GM06990 (cell line): ENCODE measurements around the gene CD81.

ENCODE experiments used
- DNase-seq: peaks from one replicate; pipeline ENCODE4 v3.0.0-alpha.2; 2011; ENCODE audit not compliant: insufficient read length; ENCODE audit errors: extremely low read depth
- H3K27me3 ChIP-seq: replicated peaks from 2 replicates; pipeline ENCODE4 v1.6.0; 2011; ENCODE audit warnings: low read length; ENCODE audit not compliant: control insufficient read depth, insufficient read depth
- H3K36me3 ChIP-seq: 2 replicates; pipeline ENCODE4 v1.5.1; 2011; ENCODE audit warnings: low read length; ENCODE audit not compliant: control insufficient read depth, insufficient read depth
- H3K4me3 ChIP-seq: replicated peaks from 2 replicates; pipeline ENCODE4 v1.5.1; 2011; ENCODE audit warnings: low read depth, mild to moderate bottlenecking, control low read depth, low read length
- TF ChIP-seq, protein P1 (sequence below): IDR thresholded peaks from 2 replicates; pipeline ENCODE4 v1.5.1; 2011; ENCODE audit warnings: low read length, control low read depth, mild to moderate bottlenecking, inconsistent platforms; ENCODE audit not compliant: insufficient read depth, poor library complexity, severe bottlenecking

Gene CD81

GRCh38 chr11:2374456-2375201 lies 2.5 kb upstream of the CD81 start:
- TF ChIP-seq, protein P1, sequence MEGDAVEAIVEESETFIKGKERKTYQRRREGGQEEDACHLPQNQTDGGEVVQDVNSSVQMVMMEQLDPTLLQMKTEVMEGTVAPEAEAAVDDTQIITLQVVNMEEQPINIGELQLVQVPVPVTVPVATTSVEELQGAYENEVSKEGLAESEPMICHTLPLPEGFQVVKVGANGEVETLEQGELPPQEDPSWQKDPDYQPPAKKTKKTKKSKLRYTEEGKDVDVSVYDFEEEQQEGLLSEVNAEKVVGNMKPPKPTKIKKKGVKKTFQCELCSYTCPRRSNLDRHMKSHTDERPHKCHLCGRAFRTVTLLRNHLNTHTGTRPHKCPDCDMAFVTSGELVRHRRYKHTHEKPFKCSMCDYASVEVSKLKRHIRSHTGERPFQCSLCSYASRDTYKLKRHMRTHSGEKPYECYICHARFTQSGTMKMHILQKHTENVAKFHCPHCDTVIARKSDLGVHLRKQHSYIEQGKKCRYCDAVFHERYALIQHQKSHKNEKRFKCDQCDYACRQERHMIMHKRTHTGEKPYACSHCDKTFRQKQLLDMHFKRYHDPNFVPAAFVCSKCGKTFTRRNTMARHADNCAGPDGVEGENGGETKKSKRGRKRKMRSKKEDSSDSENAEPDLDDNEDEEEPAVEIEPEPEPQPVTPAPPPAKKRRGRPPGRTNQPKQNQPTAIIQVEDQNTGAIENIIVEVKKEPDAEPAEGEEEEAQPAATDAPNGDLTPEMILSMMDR, result no peak
- Histone ChIP-seq H3K4me3 (no peak overlapping the region), H3K36me3 (no peaks in the 10 kb centered on the region), H3K27me3 (no peaks in the 10 kb centered on the region)
- no peak for DNase-seq

GRCh38 chr11:2375341-2375853 lies 1.7 kb upstream of the CD81 start:
- TF ChIP-seq, protein P1, result no peak
- H3K36me3 ChIP-seq, result no peaks in the 10 kb centered on the region
- DNase-seq, result no peak
- no peak overlapping the region for H3K4me3 ChIP-seq
- no peaks in the 10 kb centered on the region for H3K27me3 ChIP-seq

DNA sequence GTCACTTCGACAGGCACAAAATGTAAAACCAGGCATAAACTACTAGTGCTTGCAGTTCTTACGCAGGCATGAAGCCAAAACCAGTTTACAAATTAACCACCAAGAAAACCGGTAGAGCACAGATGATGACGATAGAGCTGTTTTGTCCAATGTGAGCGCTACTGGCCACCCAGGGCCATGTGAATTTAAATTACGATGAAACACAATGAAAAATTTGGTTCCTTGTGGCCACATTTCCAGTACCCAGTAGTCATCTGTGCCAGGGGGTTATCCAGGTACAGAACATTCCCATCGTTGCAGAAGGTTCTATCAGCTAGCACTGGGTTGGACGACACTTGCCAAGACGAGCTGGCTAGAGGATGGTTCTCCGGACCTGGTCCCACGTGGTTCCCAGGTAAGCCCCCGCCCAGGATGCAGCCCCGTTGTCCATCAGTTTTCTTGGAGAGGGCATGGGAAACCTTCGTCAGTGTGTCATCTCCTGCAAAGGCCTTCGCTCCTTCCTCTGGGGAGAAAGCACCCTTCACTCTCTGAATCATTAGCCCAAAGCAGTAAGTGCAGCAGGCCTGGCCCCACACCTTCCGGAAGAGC lies 1.1 kb upstream of the CD81 start:
- DNase-seq, result no peak
- Histone ChIP-seq H3K36me3 (no peaks in the 10 kb centered on the region), H3K27me3 (no peaks in the 10 kb centered on the region), H3K4me3 (no peak overlapping the region)
- TF ChIP-seq, protein P1, result no peak

- H3K4me3 ChIP-seq, result peak overlapping the region; percentile 89
- H3K36me3 ChIP-seq, result no peaks in the 10 kb centered on the region; the same call in 1 of the 2 replicates
- DNase-seq, result no peak
- TF ChIP-seq, protein P1, result no peak
- H3K27me3 ChIP-seq, result no peaks in the 10 kb centered on the region
These were observed 667 bp downstream of the CD81 start for GRCh38 chr11:2377511-2378443.

DNA sequence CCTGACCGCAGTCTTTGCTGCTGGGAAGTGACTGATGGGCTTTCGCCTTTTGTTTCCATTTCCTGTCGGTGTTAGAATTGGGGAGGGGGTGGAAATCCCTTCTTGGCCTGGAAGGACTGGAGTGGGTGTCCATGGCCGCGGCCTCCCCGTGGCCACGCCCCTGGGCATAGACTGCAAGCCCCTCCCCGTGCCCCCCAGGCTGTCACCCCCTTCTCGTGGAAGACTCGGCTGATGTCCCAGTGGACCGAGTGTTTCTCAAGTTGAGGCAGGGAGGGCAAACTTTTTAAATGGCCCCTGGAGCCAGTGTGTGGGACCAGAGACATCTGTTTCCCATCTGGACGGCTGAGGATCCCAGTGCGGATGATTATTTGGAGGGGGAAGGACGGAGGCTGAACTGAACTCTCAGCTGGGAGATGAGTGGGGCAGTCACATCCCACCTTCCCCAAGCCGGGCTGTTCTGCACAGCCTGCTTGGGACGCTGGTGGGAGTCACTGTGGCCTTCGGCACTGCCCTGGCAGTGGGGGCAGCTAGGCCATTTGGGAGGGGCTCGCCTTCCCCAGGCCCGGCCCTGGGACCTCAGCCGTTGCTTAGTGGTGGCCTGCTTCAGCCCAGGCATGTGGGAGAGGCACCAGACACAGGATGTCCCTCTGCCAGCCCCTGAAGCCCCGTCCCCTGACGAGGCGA lies 1.6 kb downstream of the CD81 start:
- Histone ChIP-seq H3K36me3 (no peaks in the 10 kb centered on the region; the same call in 1 of the 2 replicates), H3K27me3 (no peaks in the 10 kb centered on the region), H3K4me3 (peak overlapping the region; percentile 89)
- TF ChIP-seq, protein P1, result no peak
- DNase-seq, result no peak
